Measurements from ENCODE around the gene RNF14. TPM values are rescaled to one million over a fixed set of nuclear protein-coding genes. Genes with fewer than 3 reads are reported as not detected.
A peak's percentile ranks its signal among the peaks of the same experiment; 100 is the strongest.

The RNF14 gene
- total and polyA plus RNA-seq, 2 of the 8 experiments (the other 6 are each of a cell fraction or from before 2014, with no cell fraction given), result 4.7 to 20.2 TPM

DNA sequence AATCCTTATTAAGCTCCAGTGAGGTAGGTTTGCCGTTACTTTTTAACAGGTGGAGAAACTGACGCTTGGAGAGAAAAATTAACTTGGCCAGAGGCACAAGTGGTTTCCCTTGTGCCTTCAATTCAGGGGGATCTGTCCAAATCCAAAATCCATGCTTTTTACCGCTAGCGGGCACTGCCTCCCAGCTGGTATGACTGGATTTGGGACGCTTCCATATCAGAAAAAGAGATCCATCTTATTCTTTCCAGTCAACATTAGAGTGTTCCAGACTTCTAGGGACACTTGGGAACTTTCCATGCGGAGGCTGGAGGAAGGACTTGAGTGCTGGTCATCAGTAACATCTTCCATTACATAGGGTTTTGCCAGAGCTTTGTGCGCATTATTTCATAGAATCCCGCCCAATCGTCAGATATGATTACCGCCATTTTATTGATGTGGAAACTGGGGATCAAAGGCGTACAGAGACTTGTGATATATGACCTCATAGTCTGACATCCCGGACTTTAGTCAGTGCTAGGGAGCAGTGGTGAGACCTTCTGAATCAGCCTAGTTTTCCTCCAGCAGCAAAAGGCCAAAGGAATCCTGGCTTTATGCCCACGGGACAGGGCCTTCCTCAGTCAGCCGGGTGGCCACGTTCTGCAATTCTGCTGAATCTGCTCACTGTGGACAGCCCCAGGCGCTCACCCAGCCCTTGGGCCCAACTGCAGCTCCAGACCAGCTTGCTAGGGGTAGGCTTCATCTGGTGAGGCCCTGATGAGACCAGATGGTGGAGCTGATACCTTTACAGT is 45.0 kb downstream of the RNF14 start:
- no peaks in the 10 kb centered on the region for H3K79me1 ChIP-seq (ENCODE audit: low read depth, low read length)
- no peak overlapping the region for H3K23ac ChIP-seq (ENCODE audit: insufficient read length)
- H2BK15ac ChIP-seq (ENCODE audit: low read length), result 0 out of 2 replicates have a peak overlapping the region, but pooled peaks have one; percentile 55
- WGBS, 2 experiments (ENCODE audit: extremely low coverage in 1 of 2, insufficient coverage in 1 of 2, insufficient read length in 1 of 2, insufficient replicate concordance in 2 of 2, low coverage in 1 of 2, low lambda C conversion rate in 2 of 2, missing lambda C conversion rate in 1 of 2), result 93% methylated on average over 16 of the region's 16 CpGs; no CpG with 5 or more reads in 1 of the 2 experiments
- ChIA-PET POLR2A (ENCODE audit: partially characterized antibody) (interaction anchor here (0.9 to 2.8 kb wide), 9 partner anchors 11 to 94 kb away, joined by 3 to 12 read pairs (median 6); partner anchors contain the start of gene RNF14), CTCF (ENCODE audit: partially characterized antibody) (interaction anchor here (0.5 to 11.4 kb wide), 20 partner anchors 11 to 665 kb away, joined by 3 to 112 read pairs (median 4); partner anchors contain the start of gene RNF14)
- H2BK120ac ChIP-seq (replicated peaks; ENCODE audit: low read depth, low read length), result no peak overlapping the region
- H2AK5ac ChIP-seq (ENCODE audit: low read depth, low read length), result peak overlapping the region; percentile 56; the same call in 1 of the 2 replicates
- H2BK20ac ChIP-seq (ENCODE audit: low read length), result no peak overlapping the region
- H3K4me1 ChIP-seq (replicated peaks in 1 of 4; ENCODE audit: control insufficient read depth in 3 of 4, insufficient read depth in 4 of 4, low read length in 3 of 4), result peaks cover 0 to 2% (median 2%) of the 10 kb centered on the region in 4 experiments; a peak in 4 of 7 replicates
- no peak for DNase-seq (ENCODE audit: low read depth in 1 of 2, low spot score in 2 of 2)
- no peak overlapping the region for H3K4ac ChIP-seq (replicated peaks; ENCODE audit: insufficient read length, low read depth, low read length)
- H3K9ac ChIP-seq (replicated peaks in 1 of 4; ENCODE audit: extremely low read depth in 1 of 4, low read depth in 3 of 4, low read length in 3 of 4), result no peak overlapping the region; a peak in 1 of 7 replicates
- no peak overlapping the region for H4K91ac ChIP-seq (replicated peaks; ENCODE audit: insufficient read length, low read length)
- H2AFZ ChIP-seq (ENCODE audit: low read length), result no peak overlapping the region
- no peak overlapping the region for H3K14ac ChIP-seq (ENCODE audit: insufficient read length)
- H3K27ac ChIP-seq (ENCODE audit: low read depth, low read length), result no peak overlapping the region
- no peaks in the 10 kb centered on the region for H3K79me2 ChIP-seq (ENCODE audit: control insufficient read depth in 1 of 2, insufficient read depth in 2 of 2, low read length in 2 of 2)
- peaks cover 0 to 3% (median 0%) of the 10 kb centered on the region in 4 experiments; a peak in 1 of 7 replicates for H3K27me3 ChIP-seq (replicated peaks in 1 of 4; ENCODE audit: control insufficient read depth in 3 of 4, extremely low read depth in 1 of 4, insufficient read depth in 3 of 4, low read length in 3 of 4)
- H2BK12ac ChIP-seq (ENCODE audit: low read depth, low read length), result peak overlapping the region; percentile 82; the same call in 1 of the 2 replicates
- no peak for FAIRE-seq
- H3K23me2 ChIP-seq (ENCODE audit: low read depth, low read length), result peaks cover 4% of the 10 kb centered on the region; the same call in 1 of the 2 replicates
- H3K4me2 ChIP-seq (ENCODE audit: insufficient read depth in 1 of 2, low read depth in 2 of 2, low read length in 2 of 2), result no peak overlapping the region; a peak in 1 of 4 replicates
- no peak overlapping the region for H3K56ac ChIP-seq (replicated peaks; ENCODE audit: insufficient read length, low read depth, low read length)
- H3K18ac ChIP-seq (ENCODE audit: extremely low read depth, low read length), result no peak overlapping the region
- peak overlapping the region in 1 of 4 experiments; percentile 81; a peak in 1 of 8 replicates for H3K4me3 ChIP-seq (ENCODE audit: extremely low read depth in 1 of 4, insufficient read depth in 2 of 4, low read depth in 3 of 4, low read length in 4 of 4)
- peaks cover 0 to 8% (median 0%) of the 10 kb centered on the region in 4 experiments; a peak in 2 of 8 replicates for H3K36me3 ChIP-seq (ENCODE audit: control insufficient read depth in 2 of 4, insufficient read depth in 4 of 4, low read length in 3 of 4)
- no peaks in the 10 kb centered on the region for H4K20me1 ChIP-seq (replicated peaks in 1 of 2; ENCODE audit: control insufficient read depth in 1 of 2, insufficient read depth in 2 of 2, low read length in 2 of 2)
- no peak overlapping the region for H4K8ac ChIP-seq (ENCODE audit: extremely low read depth, insufficient read depth, low read length)
- H4K5ac ChIP-seq (ENCODE audit: insufficient read length, low read depth, low read length), result no peak overlapping the region
- no peaks in the 10 kb centered on the region for H3K9me3 ChIP-seq (ENCODE audit: insufficient read depth in 2 of 2, low read depth in 1 of 2, low read length in 1 of 2)
- no peak overlapping the region; the same call in 1 of the 2 replicates for H2BK5ac ChIP-seq (ENCODE audit: low read depth, low read length)
- TF ChIP-seq BCL11A (IDR thresholded peaks at IDR 0.05; ENCODE audit: low read depth in 2 of 2, low read length in 2 of 2), result no peak
- TF ChIP-seq JUN (IDR thresholded peaks at IDR 0.05; ENCODE audit: low read depth, low read length), result no peak
- TF ChIP-seq, protein P1, sequence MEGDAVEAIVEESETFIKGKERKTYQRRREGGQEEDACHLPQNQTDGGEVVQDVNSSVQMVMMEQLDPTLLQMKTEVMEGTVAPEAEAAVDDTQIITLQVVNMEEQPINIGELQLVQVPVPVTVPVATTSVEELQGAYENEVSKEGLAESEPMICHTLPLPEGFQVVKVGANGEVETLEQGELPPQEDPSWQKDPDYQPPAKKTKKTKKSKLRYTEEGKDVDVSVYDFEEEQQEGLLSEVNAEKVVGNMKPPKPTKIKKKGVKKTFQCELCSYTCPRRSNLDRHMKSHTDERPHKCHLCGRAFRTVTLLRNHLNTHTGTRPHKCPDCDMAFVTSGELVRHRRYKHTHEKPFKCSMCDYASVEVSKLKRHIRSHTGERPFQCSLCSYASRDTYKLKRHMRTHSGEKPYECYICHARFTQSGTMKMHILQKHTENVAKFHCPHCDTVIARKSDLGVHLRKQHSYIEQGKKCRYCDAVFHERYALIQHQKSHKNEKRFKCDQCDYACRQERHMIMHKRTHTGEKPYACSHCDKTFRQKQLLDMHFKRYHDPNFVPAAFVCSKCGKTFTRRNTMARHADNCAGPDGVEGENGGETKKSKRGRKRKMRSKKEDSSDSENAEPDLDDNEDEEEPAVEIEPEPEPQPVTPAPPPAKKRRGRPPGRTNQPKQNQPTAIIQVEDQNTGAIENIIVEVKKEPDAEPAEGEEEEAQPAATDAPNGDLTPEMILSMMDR (IDR thresholded peaks at IDR 0.05; ENCODE audit: control extremely low read depth in 1 of 3, insufficient read depth in 1 of 3, low read depth in 1 of 3, low read length in 3 of 3), result no peak
- no peak for TF ChIP-seq SP4 (IDR thresholded peaks at IDR 0.05; ENCODE audit: low read length)
- TF ChIP-seq SUZ12 (IDR thresholded peaks at IDR 0.05; ENCODE audit: low read length), result no peak
- TF ChIP-seq RNF2 (IDR thresholded peaks at IDR 0.05; ENCODE audit: borderline replicate concordance, low read depth, low read length, missing control alignments, poor library complexity, severe bottlenecking), result no peak
- TF ChIP-seq KDM5A (IDR thresholded peaks at IDR 0.05; ENCODE audit: low read length), result no peak
- TF ChIP-seq CTBP2 (IDR thresholded peaks at IDR 0.05; ENCODE audit: borderline replicate concordance, insufficient read depth, insufficient read length, low read length), result no peak

All from H1 (cell line).